GM12873 (cell line): ENCODE measurements around the gene MEGF8.

Experiments
- TF ChIP-seq, protein P1 (sequence below): IDR thresholded peaks from 2 replicates; pipeline ENCODE4 v1.5.1; 2012; ENCODE audit warnings: low read depth, mild to moderate bottlenecking, moderate library complexity, low read length, control low read depth; ENCODE audit not compliant: insufficient read depth; ENCODE audit errors: missing control alignments

Gene MEGF8

DNA sequence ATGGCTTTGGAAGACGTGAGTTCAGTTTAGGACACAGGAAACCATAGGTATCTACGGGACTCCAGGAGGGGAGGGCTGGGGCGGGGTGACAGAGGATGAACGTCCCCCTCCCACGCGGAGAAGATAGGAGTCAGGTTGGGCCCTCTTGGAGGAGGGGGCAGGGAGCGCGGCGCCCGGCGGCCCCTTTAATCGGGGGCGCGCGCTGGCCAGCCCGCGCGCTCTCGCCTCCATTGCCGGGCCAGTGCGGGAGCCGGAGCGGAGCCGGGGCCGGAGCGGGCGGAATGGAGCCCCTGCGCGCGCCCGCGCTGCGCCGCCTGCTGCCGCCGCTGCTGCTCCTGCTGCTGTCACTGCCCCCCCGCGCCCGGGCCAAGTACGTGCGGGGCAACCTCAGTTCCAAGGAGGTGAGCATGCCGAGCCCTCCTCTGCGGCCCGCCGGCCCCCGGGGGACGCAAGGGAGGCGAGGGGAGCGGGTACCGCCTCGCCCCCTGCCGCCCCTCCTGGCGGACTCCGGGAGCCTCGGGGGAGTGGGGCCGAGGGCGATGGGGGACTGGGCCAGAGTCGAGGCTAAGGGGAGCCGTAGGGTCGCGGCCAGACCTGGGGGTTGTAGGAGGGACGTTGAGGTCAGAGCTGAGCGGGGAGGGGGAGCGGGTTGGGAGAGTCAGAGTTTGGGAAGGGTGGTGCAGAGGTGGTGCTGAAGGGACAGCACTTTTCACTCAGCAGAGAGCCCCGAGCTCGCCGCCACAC is 12.2 kb upstream of the MEGF8 start, which contains the start of gene TMEM145:
Gene TMEM145 (plus strand): TSS at position 214 of the 744 bp plus-strand sequence. CDS start 68 bp downstream, at position 282.
- TF ChIP-seq, protein P1, sequence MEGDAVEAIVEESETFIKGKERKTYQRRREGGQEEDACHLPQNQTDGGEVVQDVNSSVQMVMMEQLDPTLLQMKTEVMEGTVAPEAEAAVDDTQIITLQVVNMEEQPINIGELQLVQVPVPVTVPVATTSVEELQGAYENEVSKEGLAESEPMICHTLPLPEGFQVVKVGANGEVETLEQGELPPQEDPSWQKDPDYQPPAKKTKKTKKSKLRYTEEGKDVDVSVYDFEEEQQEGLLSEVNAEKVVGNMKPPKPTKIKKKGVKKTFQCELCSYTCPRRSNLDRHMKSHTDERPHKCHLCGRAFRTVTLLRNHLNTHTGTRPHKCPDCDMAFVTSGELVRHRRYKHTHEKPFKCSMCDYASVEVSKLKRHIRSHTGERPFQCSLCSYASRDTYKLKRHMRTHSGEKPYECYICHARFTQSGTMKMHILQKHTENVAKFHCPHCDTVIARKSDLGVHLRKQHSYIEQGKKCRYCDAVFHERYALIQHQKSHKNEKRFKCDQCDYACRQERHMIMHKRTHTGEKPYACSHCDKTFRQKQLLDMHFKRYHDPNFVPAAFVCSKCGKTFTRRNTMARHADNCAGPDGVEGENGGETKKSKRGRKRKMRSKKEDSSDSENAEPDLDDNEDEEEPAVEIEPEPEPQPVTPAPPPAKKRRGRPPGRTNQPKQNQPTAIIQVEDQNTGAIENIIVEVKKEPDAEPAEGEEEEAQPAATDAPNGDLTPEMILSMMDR = peak; percentile 12

DNA sequence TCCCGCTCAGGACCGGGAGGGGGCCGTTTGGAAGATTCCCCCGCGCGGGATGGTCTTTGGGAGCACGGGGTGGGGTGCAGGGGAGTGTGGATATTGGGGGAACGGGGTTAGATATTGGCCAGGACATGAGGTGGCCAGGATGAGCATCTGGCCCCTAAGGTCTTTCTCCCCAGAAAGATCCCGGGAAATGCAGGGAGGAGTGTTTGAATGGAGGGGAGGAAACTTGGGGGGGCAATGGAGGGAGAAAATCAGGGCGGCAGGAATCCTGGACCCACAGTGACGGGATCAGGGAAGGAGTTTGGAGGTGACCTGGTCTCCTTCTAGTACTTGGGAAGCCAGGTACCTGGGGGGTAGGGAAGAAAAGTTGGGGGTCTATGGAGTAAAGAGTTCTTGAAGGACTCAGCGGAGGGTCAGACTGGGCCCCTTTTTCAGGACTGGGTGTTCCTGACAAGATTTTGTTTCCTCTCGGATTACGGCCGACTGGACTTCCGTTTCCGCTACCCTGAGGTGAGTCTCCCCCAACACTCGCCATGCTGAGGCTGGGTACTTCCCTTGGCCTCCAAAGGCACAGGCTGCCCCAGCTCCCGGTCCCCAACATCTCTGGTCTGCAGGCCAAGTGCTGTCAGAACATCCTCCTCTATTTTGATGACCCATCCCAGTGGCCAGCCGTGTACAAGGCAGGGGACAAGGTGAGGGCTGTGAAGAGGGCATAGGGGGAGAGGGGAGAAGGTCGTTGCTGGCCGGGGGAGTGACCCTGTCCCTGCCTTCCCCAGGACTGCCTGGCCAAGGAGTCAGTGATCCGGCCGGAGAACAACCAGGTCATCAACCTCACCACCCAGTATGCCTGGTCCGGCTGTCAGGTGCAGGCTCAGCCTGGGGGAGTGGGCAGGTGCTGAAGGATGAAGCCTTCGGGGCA is 11.3 kb upstream of the MEGF8 start:
- TF ChIP-seq, protein P1 = no peak

DNA sequence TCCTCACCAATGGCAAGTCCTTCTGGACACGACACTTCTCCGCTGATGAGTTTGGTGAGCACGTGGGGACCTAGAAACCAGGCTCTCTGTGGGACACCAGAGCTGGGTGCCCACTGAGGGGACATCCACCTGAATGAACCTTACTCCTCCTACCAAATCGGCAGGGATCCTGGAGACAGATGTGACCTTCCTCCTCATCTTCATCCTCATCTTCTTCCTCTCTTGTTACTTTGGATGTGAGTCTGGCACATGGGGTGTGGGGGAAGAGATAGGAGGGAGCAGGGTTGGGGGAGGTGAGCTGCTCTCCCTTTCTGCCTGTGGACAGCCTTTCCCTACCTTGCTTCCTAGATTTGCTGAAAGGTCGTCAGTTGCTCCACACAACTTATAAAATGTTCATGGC is 10.4 kb upstream of the MEGF8 start:
- TF ChIP-seq, protein P1 = no peak

GRCh38 chr19:42316223-42317211 is 8.9 kb upstream of the MEGF8 start:
- TF ChIP-seq, protein P1 = no peak

GRCh38 chr19:42317535-42317934 is 7.9 kb upstream of the MEGF8 start:
- TF ChIP-seq, protein P1 = no peak

DNA sequence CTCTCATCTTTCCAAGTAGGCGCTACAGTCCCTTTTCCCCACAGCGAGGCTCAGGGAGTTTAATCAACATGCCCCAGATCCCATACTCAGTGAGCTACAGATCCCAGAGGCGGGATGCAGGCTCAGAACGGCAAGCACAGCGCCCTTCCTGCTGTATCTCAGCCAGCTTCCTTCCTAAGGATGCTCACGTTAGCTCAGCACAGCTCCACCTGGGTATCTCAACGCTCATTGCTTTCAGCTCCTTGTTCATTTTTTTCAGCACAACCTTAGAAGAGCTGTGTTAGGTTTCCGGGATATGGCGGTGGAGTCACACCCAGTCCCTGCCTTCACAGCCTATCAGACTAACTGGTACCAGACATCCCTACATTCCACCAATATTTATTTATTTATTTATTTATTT is 3.1 kb upstream of the MEGF8 start:
- TF ChIP-seq, protein P1 = no peak
